T-helper 9 cell (primary cell): ENCODE measurements around the gene ARHGAP19.

Experiments used
- DNase-seq: peaks from one replicate; pipeline ENCODE4 v3.0.0-alpha.2; 2020

The ARHGAP19 gene

DNA sequence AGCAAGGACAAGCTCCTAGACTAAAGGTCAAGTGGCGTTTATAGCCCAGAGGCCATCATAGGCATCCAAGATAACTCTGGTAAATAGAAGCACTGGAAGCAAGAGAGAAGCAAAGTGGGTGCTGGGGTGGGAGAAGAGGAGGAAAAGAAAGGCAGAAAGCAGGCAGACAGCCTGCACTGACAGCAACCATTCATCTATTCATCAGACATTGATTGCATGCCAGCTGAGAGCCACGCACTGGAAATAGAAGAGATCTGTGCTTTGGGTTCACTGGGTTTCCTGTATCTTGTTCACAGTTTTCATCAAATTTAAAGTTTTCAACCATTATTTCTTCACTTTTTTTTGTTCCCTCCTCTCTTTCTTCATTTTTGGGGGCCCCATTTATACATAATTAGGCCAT is 102.0 kb downstream of the ARHGAP19 start:
- DNase-seq = no peak

DNA sequence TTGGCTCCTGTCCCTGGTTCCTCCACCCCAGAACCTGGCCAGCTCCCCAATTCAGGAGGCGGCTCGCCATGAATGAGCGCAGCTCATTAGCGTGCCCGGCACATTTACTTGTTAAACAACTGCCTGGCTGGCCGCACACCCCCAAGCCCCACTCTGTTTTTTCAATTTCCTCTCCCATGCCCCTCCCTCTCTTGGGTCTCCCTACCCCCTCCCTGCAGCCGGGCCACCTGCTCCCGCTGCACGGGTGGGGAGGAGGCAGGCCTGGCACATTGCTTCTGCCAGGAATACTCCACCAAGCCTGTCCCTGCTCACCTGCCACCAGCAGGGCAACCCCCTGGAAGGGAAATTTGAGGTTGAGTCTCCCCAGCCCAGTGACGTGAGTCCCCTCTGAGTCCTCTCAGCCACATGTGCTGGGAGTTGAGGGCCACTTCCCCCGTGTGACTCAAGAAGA is 104.2 kb downstream of the ARHGAP19 start:
- no peak for DNase-seq

DNA sequence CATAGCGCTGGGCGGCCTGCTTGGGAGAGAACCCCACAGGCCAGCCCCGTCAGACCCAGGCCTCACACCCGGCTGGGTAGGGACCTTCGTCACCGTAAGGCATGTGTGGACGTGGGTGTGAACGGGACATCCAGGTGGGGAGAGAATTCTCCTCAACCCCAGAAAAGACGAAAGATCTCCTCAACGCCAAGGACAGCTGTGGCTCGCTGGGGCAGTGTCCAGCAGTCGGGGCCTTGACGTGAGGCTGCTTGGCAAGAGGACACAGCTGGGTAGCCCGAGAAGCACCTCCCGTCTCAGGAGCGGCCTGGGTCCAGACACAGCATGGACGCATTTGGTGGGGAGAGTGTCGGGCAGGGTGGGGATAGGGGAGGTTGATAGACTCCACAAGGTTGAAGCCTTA is 105.5 kb downstream of the ARHGAP19 start:
- no peak for DNase-seq

DNA sequence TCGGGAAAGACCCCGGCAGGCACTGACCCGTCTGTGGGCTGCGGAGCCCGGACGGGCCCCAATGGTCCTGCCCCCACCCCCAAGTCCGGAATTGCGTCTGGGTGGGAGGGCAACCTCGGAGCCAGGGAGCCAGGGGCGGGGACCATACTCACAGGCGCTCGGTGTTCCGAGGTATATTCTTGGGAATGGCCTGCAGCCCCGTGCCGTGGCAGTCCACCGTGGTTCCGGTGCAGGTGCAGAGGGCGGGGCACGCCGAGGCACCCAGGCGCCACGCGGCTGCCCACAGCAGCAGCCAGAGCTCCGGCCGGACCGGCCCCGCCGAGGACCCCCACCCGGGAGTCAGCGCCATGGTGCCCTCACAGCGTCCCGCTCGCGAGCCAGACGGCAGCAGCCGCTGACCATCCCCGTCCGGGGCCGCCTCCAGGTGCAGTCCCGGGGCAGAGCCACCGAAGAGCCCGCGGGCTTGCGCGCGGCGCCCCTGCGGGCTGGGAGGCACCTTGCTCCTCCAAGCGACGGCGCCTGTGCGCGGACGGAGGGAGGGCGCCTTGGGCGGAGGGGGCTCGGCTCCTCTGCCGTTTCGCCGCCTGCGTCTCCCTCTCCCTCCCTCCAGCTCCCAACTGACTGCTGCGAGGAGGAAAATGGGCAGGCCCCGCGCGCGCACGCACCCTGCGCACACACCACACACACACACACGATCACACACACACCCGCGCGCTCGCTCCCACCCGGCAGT is 106.9 kb downstream of the ARHGAP19 start, which contains the start of gene SLIT1:
SLIT1 (minus strand) TSS at position 634 of the 733 bp plus-strand sequence; CDS start at position 349, 285 bp downstream.
- no peak for DNase-seq

DNA sequence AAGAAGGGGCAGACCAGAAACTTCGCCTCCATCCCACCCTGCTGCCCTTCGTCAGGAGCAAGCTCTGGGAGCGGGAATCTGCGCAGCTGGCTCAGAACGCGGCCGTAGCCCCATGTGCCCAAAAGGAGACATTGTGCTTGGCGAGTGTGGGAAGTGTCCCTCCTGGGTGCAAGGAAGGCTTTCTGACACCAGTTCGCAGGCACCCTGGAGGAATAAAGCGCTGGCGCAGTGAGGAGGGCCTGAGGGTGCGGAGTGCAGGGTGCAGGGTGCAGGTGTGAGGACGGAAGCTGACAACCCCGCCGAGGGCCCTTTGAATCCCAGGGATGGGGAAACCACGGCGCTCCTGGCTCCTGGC is 107.5 kb downstream of the ARHGAP19 start:
- DNase-seq = no peak

DNA sequence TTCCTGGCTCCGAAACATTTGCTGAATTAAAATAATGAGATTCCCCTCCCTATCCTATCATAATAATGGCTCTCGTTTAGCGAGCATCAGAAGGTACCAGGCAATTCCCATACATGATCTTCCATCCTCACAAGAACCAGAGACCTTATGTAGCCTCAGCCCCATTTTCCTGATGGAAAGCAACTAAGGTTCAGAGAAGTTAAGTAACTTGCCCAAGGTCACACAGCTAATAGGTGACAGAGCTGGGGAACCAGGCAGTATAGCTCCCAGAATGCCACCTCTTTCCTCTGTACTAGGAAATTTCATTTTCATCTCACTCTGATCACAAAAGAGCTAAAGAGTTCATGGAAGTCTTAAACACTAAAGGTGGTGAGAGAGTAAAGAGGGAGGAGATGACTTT is 109.1 kb downstream of the ARHGAP19 start:
- no peak for DNase-seq

DNA sequence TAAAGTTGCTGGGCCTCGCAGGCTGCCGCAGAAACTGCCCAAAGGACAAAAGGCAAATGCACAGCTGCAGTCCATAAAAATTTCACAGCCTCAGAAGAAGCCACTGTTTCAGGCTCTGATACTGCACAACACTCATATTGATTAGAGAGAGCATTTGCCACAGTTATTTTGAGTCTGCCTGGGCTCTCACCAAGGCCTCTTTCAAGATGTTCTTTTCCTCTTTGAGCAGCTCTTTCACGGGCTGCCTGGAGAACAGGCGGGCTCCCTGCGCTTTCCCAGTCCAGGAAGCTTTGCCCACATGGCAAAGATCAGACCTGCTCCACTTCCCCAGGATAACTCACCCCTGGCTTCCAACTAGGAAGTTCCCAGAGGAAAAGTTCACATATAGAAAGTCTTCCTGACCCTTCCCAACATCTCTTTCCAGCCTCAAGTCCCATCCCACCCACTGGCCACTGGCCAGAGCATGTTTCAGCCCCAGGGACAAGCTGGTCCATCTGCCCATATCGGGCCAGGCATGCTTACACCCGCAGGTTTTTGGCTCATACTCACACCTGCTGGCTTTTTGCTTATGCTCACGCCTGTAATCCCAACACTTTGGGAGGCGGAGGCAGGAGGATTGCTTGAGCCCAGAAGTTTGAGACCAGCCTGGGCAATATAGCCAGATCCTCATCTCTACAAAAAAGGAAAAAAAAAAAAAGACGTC is 110.0 kb downstream of the ARHGAP19 start:
- no peak for DNase-seq

DNA sequence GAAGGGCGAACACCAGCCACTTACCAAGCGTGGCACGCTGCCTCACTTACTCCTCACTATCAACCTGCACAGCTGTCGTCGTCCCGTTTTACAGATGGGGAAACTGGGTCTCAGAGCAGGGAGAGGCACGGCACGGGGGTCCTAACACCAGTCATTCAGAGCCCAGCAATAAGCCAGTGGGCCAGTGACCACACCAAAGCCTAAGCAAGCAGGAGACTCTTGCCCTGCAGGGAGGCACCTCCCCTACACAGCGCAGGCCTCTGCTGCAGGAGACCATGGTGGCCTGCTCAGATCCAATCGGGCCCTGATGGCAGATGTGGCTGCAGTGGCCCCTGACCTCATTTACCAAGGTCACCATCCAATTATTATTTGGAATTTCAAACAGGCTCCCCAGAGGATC is 111.5 kb downstream of the ARHGAP19 start:
- no peak for DNase-seq

DNA sequence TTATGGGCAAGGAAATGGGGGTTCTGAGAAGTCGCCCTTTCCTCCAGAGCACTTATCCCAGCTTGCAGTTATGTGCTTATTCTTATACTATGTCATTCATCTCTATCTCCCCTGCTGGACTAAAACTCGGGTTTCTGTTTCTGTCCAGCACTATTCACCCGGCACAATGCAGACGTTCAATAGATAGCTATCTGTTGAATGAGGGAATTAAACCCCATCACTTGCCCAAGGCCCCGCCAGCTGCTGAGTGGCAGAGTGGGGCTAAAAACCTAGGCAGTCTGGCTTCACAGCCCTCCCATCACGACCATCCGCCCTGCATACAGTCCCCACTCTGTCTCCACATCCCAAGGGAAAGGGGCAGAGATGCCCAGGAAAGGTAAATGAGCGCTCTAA is 112.1 kb downstream of the ARHGAP19 start:
- DNase-seq = no peak

DNA sequence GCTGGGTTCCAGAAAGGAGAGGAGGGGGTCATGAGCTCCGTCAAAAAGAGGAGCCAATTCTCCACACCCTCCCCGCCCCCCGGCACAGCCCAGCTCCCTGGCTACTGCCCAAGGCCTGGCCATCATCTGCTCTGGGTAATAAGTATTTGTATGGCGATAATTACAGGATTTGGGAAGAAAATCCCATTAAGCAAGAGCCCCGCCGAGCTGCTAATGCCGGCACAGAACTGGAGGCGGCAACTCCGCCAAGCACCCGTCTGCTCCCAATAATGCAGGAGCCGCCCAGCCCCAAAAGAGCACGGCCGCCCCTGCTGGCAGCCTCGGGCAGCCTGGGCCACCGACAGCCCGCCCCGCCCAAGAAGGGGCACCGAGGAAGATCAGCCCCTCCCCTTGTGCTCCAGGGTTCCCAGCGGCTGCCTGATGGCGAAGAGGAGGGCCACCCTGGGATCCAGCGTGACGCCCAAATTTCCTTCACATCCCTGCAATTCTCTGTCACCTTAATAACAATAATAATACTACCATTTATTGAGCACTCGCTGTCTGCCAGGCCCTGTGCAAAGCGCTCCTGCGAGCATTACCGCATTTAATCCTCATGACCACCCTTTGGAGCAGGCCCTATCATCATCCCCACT is 112.6 kb downstream of the ARHGAP19 start:
- DNase-seq = no peak

DNA sequence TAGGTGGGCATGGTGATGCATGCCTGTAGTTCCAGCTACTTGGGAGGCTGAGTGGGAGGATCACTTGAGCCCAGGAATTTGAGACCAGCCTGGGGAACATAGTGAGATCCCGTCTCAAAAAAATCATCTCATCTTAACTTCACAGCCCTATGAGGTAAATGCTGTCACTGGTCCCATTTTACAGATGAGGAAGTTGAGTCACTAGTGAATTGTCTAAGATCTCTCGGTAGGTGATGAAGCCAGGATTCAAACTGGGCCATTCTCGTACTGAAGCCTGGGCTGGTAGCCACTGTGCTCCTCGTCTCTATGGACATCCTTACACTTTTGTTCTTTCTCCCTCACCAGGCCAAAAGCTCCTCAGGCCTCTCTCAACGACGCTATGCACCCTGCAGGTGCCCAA is 113.1 kb downstream of the ARHGAP19 start:
- DNase-seq = no peak

DNA sequence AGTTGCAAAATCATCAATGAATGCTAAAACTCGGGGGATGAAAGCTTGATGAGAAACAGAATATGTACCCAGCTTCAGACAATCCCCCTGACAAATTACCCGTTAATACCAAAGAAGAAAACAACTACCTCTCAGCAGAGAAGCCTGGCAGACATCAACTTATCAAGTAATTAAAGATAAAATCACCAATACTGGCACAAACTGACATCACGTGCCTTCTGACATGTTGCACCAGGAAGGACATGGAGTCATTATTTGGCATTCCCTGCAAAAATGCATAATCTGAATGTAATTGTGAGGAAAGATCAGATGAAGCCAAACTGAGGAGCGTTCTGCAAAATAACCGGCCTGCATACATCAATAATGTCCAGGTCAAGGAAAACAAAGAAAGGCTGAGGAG is 114.4 kb downstream of the ARHGAP19 start:
- no peak for DNase-seq

DNA sequence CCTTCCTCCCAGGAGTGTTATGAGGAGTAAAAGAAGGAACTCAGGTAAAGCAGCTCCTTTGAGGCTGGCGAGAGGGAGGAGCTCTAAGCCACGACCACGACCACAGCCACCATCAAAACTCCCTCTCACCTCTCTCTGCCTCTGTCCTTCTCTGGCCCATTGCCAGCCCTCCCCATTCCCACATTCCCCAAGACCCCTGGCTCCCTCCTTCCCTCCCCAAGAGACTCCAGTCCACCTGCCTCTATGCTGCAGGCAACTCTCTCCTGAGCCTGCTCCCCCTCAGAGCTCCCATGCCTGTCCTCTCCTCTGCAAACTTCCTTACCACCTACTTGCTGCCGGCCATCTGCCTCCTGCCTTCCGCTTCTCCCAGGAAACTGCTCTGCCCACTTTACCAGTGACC is 116.2 kb downstream of the ARHGAP19 start:
- no peak for DNase-seq

DNA sequence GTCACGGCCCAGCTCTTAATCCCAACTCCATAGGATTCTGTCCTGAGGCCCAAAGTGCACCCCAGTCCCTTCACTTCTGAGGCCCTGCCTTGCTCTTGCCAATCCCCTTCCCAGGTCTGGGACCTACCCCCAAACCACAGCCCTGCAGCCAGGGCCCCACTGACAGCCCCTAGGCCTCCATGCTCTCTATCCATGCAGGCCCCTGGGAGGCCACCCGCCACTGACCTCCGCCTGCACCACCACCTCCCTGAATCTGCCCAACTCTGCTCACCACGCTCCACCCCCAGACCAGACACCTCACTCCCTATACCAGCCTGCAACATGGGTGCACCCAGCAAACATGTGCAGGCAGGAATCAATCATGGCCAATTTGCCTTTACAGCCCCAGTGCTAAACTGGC is 116.9 kb downstream of the ARHGAP19 start:
- no peak for DNase-seq

DNA sequence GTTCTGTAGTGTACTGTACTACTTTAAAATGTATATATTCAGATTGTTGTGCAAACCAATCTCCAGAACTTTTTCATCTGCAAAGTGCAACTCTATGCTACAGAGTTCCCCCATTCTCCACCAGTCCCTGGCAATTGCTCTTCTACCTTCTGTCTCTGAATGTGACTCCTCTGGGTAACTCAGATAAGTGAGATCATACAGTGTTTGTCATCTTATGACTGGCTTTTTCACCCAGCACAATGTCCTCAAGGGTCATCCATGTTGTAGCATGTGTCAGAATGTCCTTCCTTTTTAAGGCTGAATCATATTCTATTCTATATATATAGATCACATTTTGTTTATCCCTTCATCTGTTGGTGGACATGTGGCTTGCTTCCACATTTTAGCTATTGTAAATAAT is 117.5 kb downstream of the ARHGAP19 start:
- DNase-seq = no peak

DNA sequence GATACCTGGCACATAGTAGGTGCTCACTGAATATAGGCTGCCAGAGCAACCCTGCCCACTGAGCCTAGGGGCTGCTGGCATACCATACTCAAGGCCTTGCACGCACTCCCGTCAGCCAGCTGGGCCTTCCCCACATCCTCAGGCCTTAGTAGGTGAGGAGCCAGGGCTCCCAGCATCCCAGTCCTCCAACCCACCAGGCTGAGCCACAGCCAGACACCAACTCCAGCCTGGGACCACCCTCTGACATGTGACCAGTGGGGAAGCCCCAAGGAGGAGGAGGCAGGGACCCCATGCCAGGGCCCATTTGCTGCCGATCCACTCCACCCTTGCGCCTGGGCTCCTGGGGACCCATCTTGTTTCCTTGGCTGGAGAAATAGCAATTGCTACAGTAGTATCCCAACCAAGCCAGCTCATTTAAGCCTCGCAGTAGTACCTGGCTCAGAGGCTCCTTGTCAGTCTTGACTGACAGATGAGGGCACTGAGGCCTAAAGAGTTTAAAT is 118.1 kb downstream of the ARHGAP19 start:
- no peak for DNase-seq

DNA sequence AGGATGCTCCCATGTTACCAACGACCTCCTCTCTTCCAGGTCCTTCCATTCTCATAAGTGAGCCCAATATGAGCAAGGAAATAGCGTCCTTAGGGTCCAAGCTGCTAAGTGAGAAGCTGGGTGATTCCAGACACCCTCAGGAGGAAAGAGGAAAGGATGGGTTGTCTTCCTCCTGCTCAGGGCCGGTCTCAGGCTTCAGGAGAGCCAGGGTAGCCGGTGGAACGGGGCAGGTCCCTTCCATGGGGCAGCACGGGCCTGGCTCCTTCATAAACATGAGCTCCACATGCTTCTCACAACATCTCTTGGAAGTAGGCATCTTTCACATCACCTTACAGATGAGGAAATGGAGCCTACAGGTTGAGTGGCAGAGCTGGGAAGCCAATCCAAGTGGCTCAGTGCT is 119.4 kb downstream of the ARHGAP19 start:
- DNase-seq = no peak
